ENCODE measurements around the gene TRAPPC3.
A peak's percentile ranks its signal among the peaks of the same experiment; 100 is the strongest.
"Not testable (repeated sequence)": the region's sequence is repeated elsewhere in the genome, so short reads cannot be mapped to it uniquely, and the experiment has no call there.

The TRAPPC3 gene

DNA sequence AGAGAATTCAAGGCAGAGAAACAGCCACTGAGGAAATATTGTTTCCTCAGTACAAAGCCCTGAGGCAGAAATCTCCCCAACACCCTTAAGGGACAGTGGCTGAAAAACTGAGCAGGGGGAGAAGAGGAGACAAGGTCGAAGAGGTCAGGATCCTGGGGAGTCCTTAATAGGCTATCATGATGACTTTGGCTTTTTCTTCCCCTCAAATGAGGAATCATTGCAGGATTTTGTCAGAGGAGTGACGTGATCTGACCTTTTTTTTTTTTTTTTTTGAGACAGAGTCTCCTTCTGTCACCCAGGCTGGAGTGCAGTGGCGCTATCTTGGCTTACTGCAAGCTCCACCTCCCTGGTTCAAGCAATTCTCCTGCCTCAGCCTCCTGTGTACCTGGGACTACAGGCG lies 16.9 kb upstream of the TRAPPC3 start:
- no peak for DNase-seq

DNA sequence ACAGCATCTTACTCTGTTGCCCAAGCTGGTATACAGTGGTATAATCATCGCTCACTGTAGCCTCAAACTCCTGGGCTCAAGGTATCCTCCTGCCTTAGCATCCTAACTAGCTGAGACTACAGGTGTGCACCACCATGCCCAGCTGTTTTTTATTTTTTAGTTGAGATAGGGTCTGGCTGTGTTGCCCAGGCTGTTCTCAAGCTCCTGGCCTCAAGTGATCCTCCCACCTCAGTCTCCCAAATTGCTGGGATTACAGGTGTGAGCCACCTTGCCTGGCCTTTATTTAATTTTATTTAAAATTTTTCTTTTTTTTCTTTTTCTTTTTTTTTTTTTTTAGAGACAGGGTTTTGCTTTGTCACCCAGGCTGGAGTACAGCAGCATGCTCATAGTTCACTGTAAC lies 15.9 kb upstream of the TRAPPC3 start:
- no peak for DNase-seq

- DNase-seq = no peak
These were observed 15.1 kb upstream of the TRAPPC3 start for GRCh38 chr1:36164361-36164760.

DNA sequence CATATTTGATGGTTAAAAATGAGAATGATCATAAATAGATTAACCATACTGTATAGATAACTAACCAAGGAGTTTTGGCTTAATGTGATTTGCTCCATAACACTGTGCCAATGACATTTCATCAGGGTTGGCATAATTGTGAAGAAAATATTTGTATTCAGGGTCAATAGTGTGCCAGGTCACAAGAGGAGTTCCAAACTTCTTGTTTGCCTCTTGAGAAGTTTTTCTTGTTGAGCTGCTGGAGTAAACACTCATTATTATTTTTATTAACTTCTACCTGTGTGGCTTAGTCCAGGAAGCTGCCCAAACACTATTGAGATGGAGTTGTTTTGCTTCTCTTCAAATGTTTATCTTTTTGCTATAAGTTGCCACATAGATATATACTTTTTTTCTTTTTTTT lies 14.1 kb upstream of the TRAPPC3 start:
- no peak for DNase-seq

- DNase-seq = no peak
These were observed 13.5 kb upstream of the TRAPPC3 start for GRCh38 chr1:36162680-36163239.

- DNase-seq = peak; percentile 63
These were observed 12.6 kb upstream of the TRAPPC3 start for GRCh38 chr1:36161641-36162531.

GRCh38 chr1:36160949-36161485 lies 11.7 kb upstream of the TRAPPC3 start:
- peak; percentile 37 for DNase-seq

GRCh38 chr1:36160388-36160948 lies 11.2 kb upstream of the TRAPPC3 start:
- no peak for DNase-seq

DNA sequence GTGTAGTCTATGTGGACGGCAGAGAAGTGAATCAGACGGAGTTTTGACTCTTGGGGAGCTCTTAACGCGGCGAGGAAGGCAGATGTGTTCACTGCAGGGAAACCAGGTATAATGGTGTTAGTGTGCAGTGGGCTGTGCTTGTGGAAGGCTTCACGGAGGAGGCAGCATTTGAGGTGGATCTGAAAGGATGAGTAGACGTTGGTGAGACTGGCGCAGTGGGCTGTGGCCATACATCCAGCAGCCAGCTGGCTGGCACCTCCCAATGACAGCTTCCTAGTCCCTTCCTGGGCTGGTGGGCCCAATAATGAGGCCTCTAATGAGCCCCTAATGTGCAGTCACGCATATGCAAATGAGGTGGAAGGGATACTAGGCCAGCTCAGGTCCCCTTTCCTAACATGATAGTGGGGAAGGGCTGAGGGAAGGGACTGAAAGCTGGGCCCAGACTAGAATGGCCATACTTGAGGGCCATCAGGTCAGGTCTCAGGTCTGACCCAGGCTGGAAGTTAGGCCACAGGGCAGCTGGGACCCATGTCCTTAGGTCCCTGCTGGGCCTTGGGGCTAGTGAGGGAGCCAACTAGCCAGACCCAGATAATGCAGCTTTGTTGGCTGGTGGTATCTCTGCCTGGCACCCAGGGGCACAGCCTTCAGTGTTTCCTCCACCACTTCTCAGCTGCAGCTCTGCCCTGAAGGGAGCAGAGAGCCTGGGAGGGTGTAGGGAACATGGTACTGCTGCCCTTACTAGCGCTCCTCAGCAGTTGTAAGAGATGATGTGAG lies 10.5 kb upstream of the TRAPPC3 start:
- DNase-seq = no peak

- not testable (repeated sequence) for DNase-seq
These were observed 9.6 kb upstream of the TRAPPC3 start for GRCh38 chr1:36158827-36159252.

DNA sequence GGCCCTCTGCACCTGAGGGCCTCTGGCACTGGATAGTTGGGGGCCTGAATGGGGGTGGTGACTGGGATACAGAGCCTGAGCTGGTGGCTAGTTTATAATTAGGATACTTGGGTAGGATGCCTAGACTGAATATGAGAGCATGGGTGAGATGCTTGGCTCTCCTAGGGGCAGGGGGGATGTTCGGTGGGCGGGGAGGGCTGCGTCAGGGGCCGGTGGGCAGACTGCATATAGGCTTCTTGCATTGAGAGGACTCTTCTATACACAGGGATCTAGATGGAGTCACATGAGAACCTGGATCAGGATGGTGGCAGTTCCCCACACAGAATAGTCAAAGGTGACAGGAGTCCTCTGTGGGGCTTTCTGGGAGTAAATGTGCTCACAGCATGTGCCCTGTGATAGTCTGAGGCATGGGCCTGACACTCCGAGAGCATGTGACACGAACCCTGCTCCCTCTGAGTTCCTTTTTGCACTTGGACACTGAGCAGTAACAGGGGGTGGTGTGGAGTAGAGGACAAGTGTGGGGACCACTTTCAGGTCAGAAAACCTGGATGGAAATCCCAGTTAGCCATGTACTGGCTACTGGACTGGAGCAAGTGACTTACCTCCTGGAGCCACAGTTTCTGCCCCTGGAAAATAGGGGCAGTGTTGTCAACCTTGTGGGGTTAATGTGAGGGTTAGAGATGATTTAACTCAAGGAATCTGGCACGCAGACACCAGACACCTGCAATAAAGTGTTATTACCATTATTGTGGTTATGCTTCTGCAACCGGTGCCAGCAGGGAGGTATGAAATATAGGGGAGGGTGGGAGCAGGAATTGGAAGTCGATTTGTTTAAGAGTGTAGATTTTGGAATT lies 8.9 kb upstream of the TRAPPC3 start:
- no peak for DNase-seq

- DNase-seq = no peak
These were observed 8.0 kb upstream of the TRAPPC3 start for GRCh38 chr1:36157115-36157903.

GRCh38 chr1:36156329-36157114 lies 7.2 kb upstream of the TRAPPC3 start:
- DNase-seq = peak; percentile 25

GRCh38 chr1:36155408-36156328 lies 6.4 kb upstream of the TRAPPC3 start, which contains the start of gene MAP7D1:
Gene MAP7D1 (plus strand): TSS chr1:36156160. CDS start chr1:36156418, 258 bp downstream.
- peak; percentile 73 for DNase-seq

DNA sequence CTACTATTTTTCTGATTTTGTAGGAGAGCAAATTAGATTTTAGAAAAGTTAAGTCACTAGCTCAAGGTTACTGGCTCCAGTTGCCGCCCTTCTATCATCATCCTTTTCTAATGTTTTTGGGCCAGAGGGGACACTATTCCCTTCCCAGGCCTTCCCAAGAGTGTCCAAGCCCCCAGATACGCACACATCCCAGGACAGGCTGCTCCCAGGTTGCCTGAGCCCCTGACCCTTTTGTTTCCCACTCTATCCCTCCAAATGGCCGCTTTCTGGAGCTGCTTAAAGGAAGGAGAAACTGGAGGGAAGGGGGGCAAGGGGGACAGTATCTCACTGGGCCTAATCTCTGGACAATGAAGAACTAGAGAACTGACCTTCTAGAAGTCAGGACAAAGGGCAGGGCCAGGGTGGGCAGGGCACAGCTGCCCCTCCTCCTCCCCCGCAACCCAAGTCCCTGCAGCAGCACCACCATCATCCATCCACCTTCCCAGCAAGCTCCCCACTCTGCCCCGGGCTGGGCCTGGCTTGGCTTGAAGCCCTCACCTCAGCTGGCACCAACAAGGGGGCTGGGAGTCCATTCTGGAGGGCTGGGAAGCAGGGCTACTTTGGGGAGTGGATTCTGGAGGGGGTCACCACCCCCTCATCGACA lies 5.6 kb upstream of the TRAPPC3 start:
- no peak for DNase-seq

GRCh38 chr1:36154335-36154734 lies 5.0 kb upstream of the TRAPPC3 start:
- DNase-seq = no peak

- no peak for DNase-seq
These were observed 4.2 kb upstream of the TRAPPC3 start for GRCh38 chr1:36153476-36153875.

- DNase-seq = no peak
These were observed 2.5 kb upstream of the TRAPPC3 start for GRCh38 chr1:36151845-36152203.
